HEK293 (cell line): Measurements from ENCODE around the gene GAREM1.
A peak's percentile ranks its signal among the peaks of the same experiment; 100 is the strongest.
"Not testable (repeated sequence)": the region's sequence is repeated elsewhere in the genome, so short reads cannot be mapped to it uniquely, and the experiment has no call there.

Experiments
- CTCF ChIA-PET: fragments of 350-600 bp; formaldehyde crosslinking; extraction: SDS; loops from one replicate; lab custom pipeline; 2021; ENCODE audit warnings: antibody characterized with exemption; lab: Yijun Ruan, JAX
- POLR2A ChIA-PET: fragments of 300-600 bp; formaldehyde crosslinking; extraction: SDS; loops from one replicate; lab custom pipeline; 2020; ENCODE audit warnings: antibody characterized with exemption, inconsistent platforms; lab: Yijun Ruan, JAX
- H3K27ac ChIP-seq: fragments of 200-500 bp; sonication (Bioruptor generic); 2 replicates; pipeline ENCODE4 v1.5.1; 2014; ENCODE audit warnings: low read depth, low read length, control low read depth, inconsistent platforms; ENCODE audit errors: extremely low read depth
- H3K36me3 ChIP-seq, 2 experiments: fragments of 200-500 bp in 1 of 2; sonication (Bioruptor generic) in 1 of 2; 1 replicate in 1 of 2; 2 replicates in 1 of 2; pipeline ENCODE4 v1.5.1; 2014 to 2017; ENCODE audit warnings: inconsistent platforms in 2 of 2, low read length in 2 of 2; ENCODE audit not compliant: control insufficient read depth in 2 of 2, insufficient read depth in 1 of 2
- H3K4me1 ChIP-seq: fragments of 200-500 bp; sonication (Bioruptor generic); 2 replicates; pipeline ENCODE4 v1.5.1; 2014; ENCODE audit warnings: mild to moderate bottlenecking, low read length, inconsistent platforms; ENCODE audit not compliant: control insufficient read depth, insufficient read depth
- H3K4me3 ChIP-seq: 2 replicates; pipeline ENCODE4 v1.5.1; 2011; ENCODE audit warnings: low read depth, mild to moderate bottlenecking, control low read depth, low read length, moderate library complexity
- H3K9me3 ChIP-seq: fragments of 200-500 bp; sonication (Bioruptor generic); 2 replicates; pipeline ENCODE4 v1.5.1; 2014; ENCODE audit warnings: low read depth, low read length, inconsistent platforms; ENCODE audit not compliant: control insufficient read depth, insufficient read depth
- IKZF3 ChIP-seq: fragments of 450-650 bp; IDR thresholded peaks from 2 replicates; pipeline ENCODE4 v1.5.0; 2018; ENCODE audit warnings: missing biosample characterization, mild to moderate bottlenecking, missing genetic modification characterization, moderate library complexity
- KLF8 ChIP-seq: fragments of 450-650 bp; formaldehyde crosslinking; IDR thresholded peaks from 2 replicates; pipeline ENCODE4 v1.5.1; 2016; ENCODE audit warnings: missing biosample characterization, missing genetic modification characterization
- SP3 ChIP-seq: fragments of 450-650 bp; formaldehyde crosslinking; IDR thresholded peaks from 2 replicates; pipeline ENCODE4 v1.5.1; 2016; ENCODE audit warnings: missing biosample characterization, missing genetic modification characterization
- ZNF146 ChIP-seq: fragments of 450-650 bp; formaldehyde crosslinking; IDR thresholded peaks from 2 replicates; pipeline ENCODE4 v1.5.1; 2016; ENCODE audit warnings: missing biosample characterization, missing genetic modification characterization
- ZNF239 ChIP-seq: fragments of 450-650 bp; formaldehyde crosslinking; IDR thresholded peaks from 2 replicates; pipeline ENCODE4 v1.5.1; 2016; ENCODE audit warnings: missing biosample characterization, missing genetic modification characterization
- ZNF311 ChIP-seq: fragments of 450-650 bp; formaldehyde crosslinking; IDR thresholded peaks from 2 replicates; pipeline ENCODE4 v1.5.1; 2017; ENCODE audit warnings: missing biosample characterization, missing genetic modification characterization, borderline replicate concordance
- ZNF366 ChIP-seq: fragments of 450-650 bp; formaldehyde crosslinking; conservative IDR thresholded peaks from 2 replicates; pipeline ENCODE4 v1.5.1; 2016; ENCODE audit warnings: missing biosample characterization, missing genetic modification characterization
- ZNF391 ChIP-seq: fragments of 450-650 bp; formaldehyde crosslinking; IDR thresholded peaks from 2 replicates; pipeline ENCODE4 v1.5.1; 2016; ENCODE audit warnings: low read depth, missing biosample characterization, missing genetic modification characterization, borderline replicate concordance
- ZNF514 ChIP-seq: fragments of 450-650 bp; formaldehyde crosslinking; IDR thresholded peaks from 2 replicates; pipeline ENCODE4 v1.5.1; 2016; ENCODE audit warnings: missing biosample characterization, missing genetic modification characterization
- ZNF555 ChIP-seq: fragments of 450-650 bp; formaldehyde crosslinking; conservative IDR thresholded peaks from 2 replicates; pipeline ENCODE4 v1.5.1; 2017; ENCODE audit warnings: missing biosample characterization, mild to moderate bottlenecking, missing genetic modification characterization, inconsistent platforms
- ZNF580 ChIP-seq: fragments of 450-650 bp; formaldehyde crosslinking; IDR thresholded peaks from 2 replicates; pipeline ENCODE4 v1.5.1; 2016; ENCODE audit warnings: missing biosample characterization, missing genetic modification characterization
- ZNF585B ChIP-seq: fragments of 450-650 bp; formaldehyde crosslinking; IDR thresholded peaks from 2 replicates; pipeline ENCODE4 v1.5.1; 2016; ENCODE audit warnings: missing biosample characterization, missing genetic modification characterization
- ZNF596 ChIP-seq: fragments of 450-650 bp; IDR thresholded peaks from 2 replicates; pipeline ENCODE4 v1.5.0; 2018; ENCODE audit warnings: missing biosample characterization, mild to moderate bottlenecking, missing genetic modification characterization, moderate library complexity
- ZNF610 ChIP-seq: fragments of 450-650 bp; formaldehyde crosslinking; IDR thresholded peaks from 2 replicates; pipeline ENCODE4 v1.5.1; 2016; ENCODE audit warnings: missing biosample characterization, missing genetic modification characterization, borderline replicate concordance
- ZNF658 ChIP-seq: fragments of 450-650 bp; formaldehyde crosslinking; IDR thresholded peaks from 2 replicates; pipeline ENCODE4; 2016; ENCODE audit warnings: missing biosample characterization, missing genetic modification characterization
- ZNF76 ChIP-seq: fragments of 450-650 bp; formaldehyde crosslinking; IDR thresholded peaks from 2 replicates; pipeline ENCODE4; 2016; ENCODE audit warnings: low read depth, missing biosample characterization, missing genetic modification characterization, borderline replicate concordance
- TF ChIP-seq, protein P1 (sequence below): fragments of 450-650 bp; formaldehyde crosslinking; IDR thresholded peaks from 2 replicates; pipeline ENCODE4 v1.5.1; 2017; ENCODE audit warnings: missing biosample characterization, missing genetic modification characterization
- TF ChIP-seq, protein P2 (sequence below): fragments of 450-650 bp; formaldehyde crosslinking; IDR thresholded peaks from 2 replicates; pipeline ENCODE4 v1.5.1; 2016; ENCODE audit warnings: missing biosample characterization, missing genetic modification characterization

Gene GAREM1

DNA sequence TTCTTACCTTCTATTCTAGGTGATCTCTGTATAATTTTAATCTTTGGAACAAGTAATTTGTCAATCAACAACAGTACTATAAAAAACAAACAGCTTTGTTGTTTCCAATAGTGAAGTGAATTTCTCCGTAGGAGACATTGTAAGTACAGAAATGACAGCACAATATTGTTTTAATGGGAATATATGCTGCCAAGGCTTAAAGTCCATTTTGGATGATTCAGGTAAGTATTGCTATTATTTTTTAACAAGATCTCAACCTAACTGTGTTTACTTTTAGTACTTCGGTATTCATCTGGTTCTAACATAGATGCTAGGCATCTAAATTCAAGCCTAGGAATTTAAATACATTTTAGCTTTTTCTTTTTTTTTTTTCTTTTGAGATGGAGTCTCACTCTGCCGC is 175.1 kb downstream of the GAREM1 start (continued):
- TF ChIP-seq ZNF391 (tag by site-specific recombination) (no peak), ZNF555 (no peak), IKZF3 (tag by site-specific recombination) (no peak), ZNF366 (tag by site-specific recombination) (no peak)
- TF ChIP-seq, all 188 proteins: peak for 0

DNA sequence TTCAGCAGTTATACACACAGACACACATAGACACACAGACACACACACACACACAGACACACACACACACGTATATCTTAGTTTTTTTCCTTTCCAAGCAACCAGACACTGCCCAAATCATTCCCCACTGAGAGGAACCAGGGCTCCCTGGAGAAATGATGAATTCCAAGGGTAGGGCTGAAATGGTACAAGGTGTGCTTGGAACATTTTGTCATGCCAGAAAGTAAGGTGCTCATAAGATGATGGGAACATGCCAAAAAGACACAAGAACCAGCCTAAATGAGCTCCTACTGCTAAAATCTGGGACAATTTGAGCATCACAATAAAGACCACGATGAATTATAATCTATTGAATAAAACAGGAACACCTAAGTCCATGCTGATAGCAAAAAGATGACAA is 177.6 kb downstream of the GAREM1 start:
- Histone ChIP-seq H3K9me3 (no peaks in the 10 kb centered on the region), H3K27ac (no peak overlapping the region), H3K4me3 (no peak overlapping the region), H3K36me3 (no peaks in the 10 kb centered on the region), H3K4me1 (no peaks in the 10 kb centered on the region)
- CTCF ChIA-PET = interaction anchor here (0.6 to 1.0 kb wide), 2 partner anchors 135 to 147 kb away, joined by 3 read pairs; no protein-coding TSS in a partner anchor
- TF ChIP-seq SP3 (tag by site-specific recombination) (no peak), ZNF596 (tag by site-specific recombination) (no peak), ZNF76 (tag by site-specific recombination) (no peak), ZNF610 (no peak), ZNF658 (tag by site-specific recombination) (no peak), ZNF514 (tag by site-specific recombination) (no peak), ZNF239 (no peak), ZNF585B (tag by site-specific recombination) (no peak), ZNF311 (no peak), KLF8 (tag by site-specific recombination) (no peak)
- TF ChIP-seq, protein P1, sequence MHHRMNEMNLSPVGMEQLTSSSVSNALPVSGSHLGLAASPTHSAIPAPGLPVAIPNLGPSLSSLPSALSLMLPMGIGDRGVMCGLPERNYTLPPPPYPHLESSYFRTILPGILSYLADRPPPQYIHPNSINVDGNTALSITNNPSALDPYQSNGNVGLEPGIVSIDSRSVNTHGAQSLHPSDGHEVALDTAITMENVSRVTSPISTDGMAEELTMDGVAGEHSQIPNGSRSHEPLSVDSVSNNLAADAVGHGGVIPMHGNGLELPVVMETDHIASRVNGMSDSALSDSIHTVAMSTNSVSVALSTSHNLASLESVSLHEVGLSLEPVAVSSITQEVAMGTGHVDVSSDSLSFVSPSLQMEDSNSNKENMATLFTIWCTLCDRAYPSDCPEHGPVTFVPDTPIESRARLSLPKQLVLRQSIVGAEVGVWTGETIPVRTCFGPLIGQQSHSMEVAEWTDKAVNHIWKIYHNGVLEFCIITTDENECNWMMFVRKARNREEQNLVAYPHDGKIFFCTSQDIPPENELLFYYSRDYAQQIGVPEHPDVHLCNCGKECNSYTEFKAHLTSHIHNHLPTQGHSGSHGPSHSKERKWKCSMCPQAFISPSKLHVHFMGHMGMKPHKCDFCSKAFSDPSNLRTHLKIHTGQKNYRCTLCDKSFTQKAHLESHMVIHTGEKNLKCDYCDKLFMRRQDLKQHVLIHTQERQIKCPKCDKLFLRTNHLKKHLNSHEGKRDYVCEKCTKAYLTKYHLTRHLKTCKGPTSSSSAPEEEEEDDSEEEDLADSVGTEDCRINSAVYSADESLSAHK = no peak
- TF ChIP-seq, all 188 proteins: peak for 0
- POLR2A ChIA-PET = no interaction called here

GRCh38 chr18:32291623-32292022 is 179.1 kb downstream of the GAREM1 start:
- POLR2A ChIA-PET, H3K4me3 ChIP-seq, H3K4me1 ChIP-seq, H3K27ac ChIP-seq, H3K9me3 ChIP-seq: not testable (repeated sequence)
- TF ChIP-seq, protein P2, sequence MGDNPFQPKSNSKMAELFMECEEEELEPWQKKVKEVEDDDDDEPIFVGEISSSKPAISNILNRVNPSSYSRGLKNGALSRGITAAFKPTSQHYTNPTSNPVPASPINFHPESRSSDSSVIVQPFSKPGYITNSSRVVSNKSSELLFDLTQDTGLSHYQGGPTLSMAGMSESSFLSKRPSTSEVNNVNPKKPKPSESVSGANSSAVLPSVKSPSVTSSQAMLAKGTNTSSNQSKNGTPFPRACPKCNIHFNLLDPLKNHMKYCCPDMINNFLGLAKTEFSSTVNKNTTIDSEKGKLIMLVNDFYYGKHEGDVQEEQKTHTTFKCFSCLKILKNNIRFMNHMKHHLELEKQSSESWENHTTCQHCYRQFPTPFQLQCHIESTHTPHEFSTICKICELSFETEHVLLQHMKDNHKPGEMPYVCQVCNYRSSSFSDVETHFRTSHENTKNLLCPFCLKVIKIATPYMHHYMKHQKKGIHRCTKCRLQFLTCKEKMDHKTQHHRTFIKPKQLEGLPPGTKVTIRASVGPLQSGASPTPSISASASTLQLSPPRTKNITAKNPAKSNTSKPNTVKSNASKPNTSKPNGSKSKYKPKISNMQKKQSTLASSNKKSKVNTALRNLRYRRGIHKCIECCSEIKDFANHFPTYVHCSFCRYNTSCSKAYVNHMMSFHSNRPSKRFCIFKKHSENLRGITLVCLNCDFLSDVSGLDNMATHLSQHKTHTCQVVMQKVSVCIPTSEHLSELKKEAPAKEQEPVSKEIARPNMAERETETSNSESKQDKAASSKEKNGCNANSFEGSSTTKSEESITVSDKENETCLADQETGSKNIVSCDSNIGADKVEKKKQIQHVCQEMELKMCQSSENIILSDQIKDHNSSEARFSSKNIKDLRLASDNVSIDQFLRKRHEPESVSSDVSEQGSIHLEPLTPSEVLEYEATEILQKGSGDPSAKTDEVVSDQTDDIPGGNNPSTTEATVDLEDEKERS (tag by site-specific recombination) = 0 out of 2 replicates have a peak, but pooled peaks have one; percentile 21
- 0 out of 2 replicates have a peak, but pooled peaks have one; percentile 34 for TF ChIP-seq ZNF580 (tag by site-specific recombination)
- TF ChIP-seq ZNF146 (tag by site-specific recombination) = peak; percentile 68
- H3K36me3 ChIP-seq = peaks cover 0 to 12% of the 10 kb centered on the region in 2 experiments; a peak in 1 of 3 replicates
- CTCF ChIA-PET = interaction anchor here (3.3 kb wide), 1 partner anchor 179 kb away, joined by 62 read pairs; the partner anchor contains the start of gene GAREM1
